ENCODE data around the gene TTC39C.

TTC39C gene

GRCh38 chr18:24089515-24090337, 75.2 kb downstream of the TTC39C start:
- DNase-seq, result no peak

GRCh38 chr18:24090876-24091275, 76.3 kb downstream of the TTC39C start:
- DNase-seq, result no peak

GRCh38 chr18:24094561-24094960, 80.0 kb downstream of the TTC39C start:
- peak; percentile 14 for DNase-seq

- DNase-seq, result peak; percentile 6
Observed at GRCh38 chr18:24095976-24096375, 81.4 kb downstream of the TTC39C start.

GRCh38 chr18:24103320-24104021, 88.9 kb downstream of the TTC39C start:
- DNase-seq, result peak; percentile 10

- no peak for DNase-seq
Observed at GRCh38 chr18:24104486-24104885, 89.9 kb downstream of the TTC39C start.

GRCh38 chr18:24108641-24109040, 94.1 kb downstream of the TTC39C start:
- no peak for DNase-seq

GRCh38 chr18:24111936-24112335, 97.4 kb downstream of the TTC39C start:
- DNase-seq, result no peak

- DNase-seq, result no peak
Observed at GRCh38 chr18:24112464-24112863, 97.9 kb downstream of the TTC39C start.

- peak; percentile 22 for DNase-seq
Observed at GRCh38 chr18:24112874-24113615, 98.5 kb downstream of the TTC39C start.

GRCh38 chr18:24114924-24115549, 100.5 kb downstream of the TTC39C start:
- no peak for DNase-seq

- no peak for DNase-seq
Observed at GRCh38 chr18:24115628-24116027, 101.1 kb downstream of the TTC39C start.

GRCh38 chr18:24118750-24119577, 104.4 kb downstream of the TTC39C start:
- peak; percentile 71 for DNase-seq

GRCh38 chr18:24120676-24121075, 106.1 kb downstream of the TTC39C start:
- DNase-seq, result no peak

GRCh38 chr18:24121625-24122024, 107.1 kb downstream of the TTC39C start:
- DNase-seq, result no peak

- peak; percentile 69 for DNase-seq
Observed at GRCh38 chr18:24126155-24126961, 111.8 kb downstream of the TTC39C start.

GRCh38 chr18:24127735-24128134, 113.2 kb downstream of the TTC39C start:
- DNase-seq, result no peak

GRCh38 chr18:24128700-24129099, 114.1 kb downstream of the TTC39C start:
- no peak for DNase-seq

GRCh38 chr18:24130494-24130893, 115.9 kb downstream of the TTC39C start:
- no peak for DNase-seq

- peak; percentile 7 for DNase-seq
Observed at GRCh38 chr18:24136967-24137373, 122.4 kb downstream of the TTC39C start.

GRCh38 chr18:24138409-24138788, 123.8 kb downstream of the TTC39C start:
- DNase-seq, result no peak
